SK-N-SH (cell line): Measurements from ENCODE around the gene ZNF474. TPM values are rescaled to one million over a fixed set of nuclear protein-coding genes. Genes with fewer than 3 reads are reported as not detected.
A peak's percentile ranks its signal among the peaks of the same experiment; 100 is the strongest.

ENCODE experiments used
- CTCF ChIA-PET: fragments of 300-600, 350-600 bp; formaldehyde crosslinking; extraction: SDS; loops from one replicate; lab custom pipeline; 2021; lab: Yijun Ruan, JAX
- POLR2A ChIA-PET: fragments of 350-600 bp; sonication (Branson Sonifier 250); formaldehyde crosslinking; extraction: SDS; loops from one replicate; lab custom pipeline; 2020; ENCODE audit warnings: antibody characterized with exemption, inconsistent platforms; lab: Yijun Ruan, JAX
- DNase-seq: peaks from one replicate; pipeline ENCODE4 v3.0.0; 2012
- H2AFZ ChIP-seq: fragments of 200-600 bp; sonication (generic); 2 replicates; pipeline ENCODE4 v1.8.1; 2016; ENCODE audit warnings: antibody characterized with exemption, mild to moderate bottlenecking, low read depth
- H3F3A ChIP-seq: fragments of 200-600 bp; sonication (generic); replicated peaks from 2 replicates; pipeline ENCODE3; 2016; ENCODE audit warnings: antibody characterized with exemption, mild to moderate bottlenecking; ENCODE audit not compliant: insufficient read depth
- H3K27ac ChIP-seq, 2 experiments: fragments of 200-500 bp in 1 of 2; fragments of 200-600 bp in 1 of 2; sonication (Bioruptor generic) in 1 of 2; sonication (generic), shearing (Covaris generic) in 1 of 2; 2 replicates each; pipeline versions ENCODE4 v1.5.1 to v1.6.1; 2014 to 2016; ENCODE audit warnings: low read depth in 2 of 2, inconsistent platforms in 1 of 2, low read length in 1 of 2, mild to moderate bottlenecking in 1 of 2, mixed read lengths in 1 of 2
- H3K27me3 ChIP-seq: fragments of 200-600 bp; sonication (generic), shearing (Covaris generic); 2 replicates; pipeline ENCODE4 v1.6.1; 2016; ENCODE audit warnings: mixed run types; ENCODE audit not compliant: insufficient read depth
- H3K36me3 ChIP-seq, 2 experiments: fragments of 200-500 bp in 1 of 2; fragments of 200-600 bp in 1 of 2; sonication (Bioruptor generic) in 1 of 2; sonication (generic) in 1 of 2; replicated peaks in 1 of 2; 2 replicates each; pipeline versions ENCODE3 to v1.5.1; 2014 to 2016; ENCODE audit warnings: low read length in 1 of 2, mild to moderate bottlenecking in 1 of 2; ENCODE audit not compliant: insufficient read depth in 2 of 2, control insufficient read depth in 1 of 2
- H3K4me1 ChIP-seq, 2 experiments: fragments of 200-500 bp in 1 of 2; fragments of 200-600 bp in 1 of 2; sonication (Bioruptor generic) in 1 of 2; sonication (generic), shearing (Covaris generic) in 1 of 2; 2 replicates each; pipeline versions ENCODE4 v1.5.1 to v1.6.1; 2014 to 2016; ENCODE audit warnings: low read depth in 1 of 2, low read length in 1 of 2, mixed run types in 1 of 2; ENCODE audit not compliant: insufficient read depth in 2 of 2, control insufficient read depth in 1 of 2
- H3K4me2 ChIP-seq: fragments of 200-600 bp; sonication (generic), shearing (Covaris generic); 2 replicates; pipeline ENCODE4 v1.6.1; 2017; ENCODE audit warnings: mixed run types
- H3K4me3 ChIP-seq, 2 experiments: fragments of 200-500 bp in 1 of 2; fragments of 200-600 bp in 1 of 2; sonication (Bioruptor generic) in 1 of 2; sonication (generic), shearing (Covaris generic) in 1 of 2; 2 replicates each; pipeline versions ENCODE4 v1.5.1 to v1.8.1; 2014 to 2016; ENCODE audit warnings: low read depth in 2 of 2, inconsistent platforms in 1 of 2, low read length in 1 of 2, mild to moderate bottlenecking in 1 of 2, mixed read lengths in 1 of 2, moderate library complexity in 1 of 2
- H3K79me2 ChIP-seq: fragments of 200-600 bp; sonication (generic); 2 replicates; pipeline ENCODE4 v1.8.1; 2017; ENCODE audit warnings: mild to moderate bottlenecking; ENCODE audit not compliant: insufficient read depth
- H3K9ac ChIP-seq: fragments of 200-600 bp; sonication (generic); 2 replicates; pipeline ENCODE4 v1.6.1; 2017; ENCODE audit warnings: mixed run types
- H3K9me2 ChIP-seq: fragments of 200-600 bp; sonication (generic); 2 replicates; pipeline ENCODE4 v1.6.1; 2017; ENCODE audit warnings: mixed run types
- H3K9me3 ChIP-seq: fragments of 200-600 bp; sonication (generic); 2 replicates; pipeline ENCODE4 v1.6.1; 2017; ENCODE audit warnings: mixed run types, mild to moderate bottlenecking, moderate library complexity
- H4K20me1 ChIP-seq: fragments of 200-600 bp; sonication (generic); 2 replicates; pipeline ENCODE4 v1.6.1; 2017; ENCODE audit warnings: mild to moderate bottlenecking, mixed run types; ENCODE audit not compliant: insufficient read depth
- CHD2 ChIP-seq: fragments of 150-350 bp; IDR thresholded peaks from 2 replicates; pipeline ENCODE4 v1.6.1; 2018; ENCODE audit warnings: low read length; ENCODE audit not compliant: partially characterized antibody
- EZH2phosphoT487 ChIP-seq: fragments of 200-600 bp; sonication (generic); IDR thresholded peaks from 2 replicates; pipeline ENCODE4 v1.6.1; 2017; ENCODE audit warnings: low read depth, mixed run types, mild to moderate bottlenecking, antibody characterized with exemption, moderate library complexity, borderline replicate concordance
- FOXJ3 ChIP-seq: sonication (generic); formaldehyde crosslinking; IDR thresholded peaks from 2 replicates; pipeline ENCODE4 v1.5.1; 2020; ENCODE audit warnings: mild to moderate bottlenecking, missing genetic modification reagents
- FOXM1 ChIP-seq: IDR thresholded peaks from 2 replicates; pipeline ENCODE4 v1.4.0; 2012; ENCODE audit warnings: low read depth, mild to moderate bottlenecking
- GABPA ChIP-seq: IDR thresholded peaks from 2 replicates; pipeline ENCODE4 v1.4.0; 2012; ENCODE audit warnings: low read depth, mild to moderate bottlenecking
- IRF3 ChIP-seq: fragments of 150-350 bp; IDR thresholded peaks from 2 replicates; pipeline ENCODE4 v1.6.1; 2016; ENCODE audit warnings: mild to moderate bottlenecking, low read depth, low read length
- JUND ChIP-seq: IDR thresholded peaks from 2 replicates; pipeline ENCODE4 v1.4.0; 2012
- NFIC ChIP-seq: IDR thresholded peaks from 2 replicates; pipeline ENCODE4 v1.4.0; 2012; ENCODE audit warnings: borderline replicate concordance
- NRF1 ChIP-seq: IDR thresholded peaks from 2 replicates; pipeline ENCODE4 v1.6.1; 2012; ENCODE audit warnings: low read depth, mild to moderate bottlenecking, low read length
- POLR2AphosphoS5 ChIP-seq: IDR thresholded peaks from 2 replicates; pipeline ENCODE4 v1.6.1; 2012; ENCODE audit warnings: low read depth, low read length
- RAD21 ChIP-seq: IDR thresholded peaks from 2 replicates; pipeline ENCODE4 v1.6.1; 2012; ENCODE audit warnings: mild to moderate bottlenecking, low read length
- RXRA ChIP-seq: IDR thresholded peaks from 2 replicates; pipeline ENCODE4 v1.4.0; 2012; ENCODE audit warnings: low read depth, mild to moderate bottlenecking, borderline replicate concordance
- SMC3 ChIP-seq: IDR thresholded peaks from 2 replicates; pipeline ENCODE4 v1.6.1; 2012; ENCODE audit warnings: low read depth, low read length, improper control_type of control experiment
- TCF12 ChIP-seq: IDR thresholded peaks from 2 replicates; pipeline ENCODE4 v1.4.0; 2012
- TEAD4 ChIP-seq: IDR thresholded peaks from 2 replicates; pipeline ENCODE4 v1.4.0; 2012; ENCODE audit warnings: mild to moderate bottlenecking, borderline replicate concordance; ENCODE audit not compliant: insufficient read depth
- ZBTB33 ChIP-seq: IDR thresholded peaks from 2 replicates; pipeline ENCODE4 v1.4.0; 2012; ENCODE audit warnings: low read depth, borderline replicate concordance
- WGBS: methylation state at CpG from one replicate; pipeline ENCODE4 v1.1.6; 2017; ENCODE audit warnings: low lambda C conversion rate; 5-methylcytosine and 5-hydroxymethylcytosine counted together
- polyA plus RNA-seq, 3 experiments: library from polyadenylated mRNA; depleted of rRNA; stranded (reverse); fragments of >200 nt; gene quantifications; 2 replicates each; pipeline ENCODE4 v1.2.3, GENCODE V29; 2012
- TF ChIP-seq, protein P1 (sequence below): IDR thresholded peaks from 2 replicates; pipeline ENCODE4 v1.4.0; 2012; ENCODE audit warnings: low read depth, borderline replicate concordance
- TF ChIP-seq, protein P2 (sequence below): IDR thresholded peaks from 2 replicates; pipeline ENCODE4; 2012

ZNF474 gene
- polyA plus RNA-seq, 1 of the 3 experiments (the other 2 are of a cell fraction): 0.08 TPM

- ChIA-PET POLR2A (no interaction called here), CTCF (interaction anchor here (1.2 to 1.7 kb wide), 3 partner anchors 16 to 52 kb away, joined by 3 to 6 read pairs (median 3); no protein-coding TSS in a partner anchor)
- H3K9me2 ChIP-seq: no peaks in the 10 kb centered on the region
- TF ChIP-seq FOXJ3 (CRISPR knock-in tag): no peak
- H3K4me3 ChIP-seq: no peak overlapping the region
- no peaks in the 10 kb centered on the region for H3K79me2 ChIP-seq
- peak overlapping the region; percentile 60 for H3K4me2 ChIP-seq
- H3K27me3 ChIP-seq: no peaks in the 10 kb centered on the region
- peaks cover 48% of the 10 kb centered on the region for H3F3A ChIP-seq
- no peak for DNase-seq
- no peaks in the 10 kb centered on the region for H3K36me3 ChIP-seq
- H3K27ac ChIP-seq: peak overlapping the region in 1 of 2 experiments; percentile 93; a peak in 2 of 4 replicates
- H3K9me3 ChIP-seq: no peaks in the 10 kb centered on the region
- H3K9ac ChIP-seq: peak overlapping the region; percentile 63
- H3K4me1 ChIP-seq: peaks cover 3 to 46% of the 10 kb centered on the region in 2 experiments
- 86% methylated on average over 5 of the region's 5 CpGs for WGBS
- no peaks in the 10 kb centered on the region for H4K20me1 ChIP-seq
- H2AFZ ChIP-seq: no peak overlapping the region
Measured at GRCh38 chr5:122154491-122154890, 25.1 kb downstream of the ZNF474 start.

DNA sequence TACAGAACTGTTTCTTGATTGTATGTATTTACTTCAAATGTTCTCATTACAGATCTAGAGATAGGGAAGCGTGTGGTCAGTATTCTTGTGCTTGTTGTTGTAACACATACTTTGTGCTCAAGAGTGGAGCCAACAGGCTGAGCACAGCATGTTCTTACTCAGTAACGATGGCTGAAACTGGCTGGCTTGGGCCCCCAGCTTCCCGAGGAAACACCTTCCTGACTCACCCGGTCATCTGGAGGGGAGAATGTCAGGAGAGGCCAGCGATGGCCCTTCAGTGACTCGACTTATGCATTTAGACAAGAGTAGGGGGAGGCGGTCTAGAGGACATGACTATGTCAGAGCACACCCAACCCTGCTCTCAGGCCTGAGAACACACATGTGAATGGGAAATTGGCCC, 25.6 kb downstream of the ZNF474 start:
- TF ChIP-seq TCF12: peak; percentile 15; the same call in 1 of the 2 replicates
- TF ChIP-seq ZBTB33: no peak
- peak; percentile 71; the same call in 1 of the 2 replicates for TF ChIP-seq RXRA
- H3K27me3 ChIP-seq: no peaks in the 10 kb centered on the region
- H3K9ac ChIP-seq: peak overlapping the region; percentile 63
- CTCF ChIA-PET: interaction anchor here (1.2 to 1.9 kb wide), 4 partner anchors 16 to 62 kb away, joined by 3 to 15 read pairs (median 4); no protein-coding TSS in a partner anchor
- POLR2A ChIA-PET: no interaction called here
- H3F3A ChIP-seq: peaks cover 44% of the 10 kb centered on the region
- H3K79me2 ChIP-seq: no peaks in the 10 kb centered on the region
- no peaks in the 10 kb centered on the region for H3K9me3 ChIP-seq
- no peak overlapping the region for H3K4me3 ChIP-seq
- H3K4me2 ChIP-seq: peak overlapping the region; percentile 60
- H3K27ac ChIP-seq: peak overlapping the region in 1 of 2 experiments; percentile 93; a peak in 2 of 4 replicates
- H4K20me1 ChIP-seq: no peaks in the 10 kb centered on the region
- 70% methylated on average over 7 of the region's 7 CpGs for WGBS
- no peak overlapping the region for H2AFZ ChIP-seq
- H3K36me3 ChIP-seq: no peaks in the 10 kb centered on the region
- DNase-seq: no peak
- H3K4me1 ChIP-seq: peaks cover 3 to 42% of the 10 kb centered on the region in 2 experiments
- no peaks in the 10 kb centered on the region for H3K9me2 ChIP-seq

DNA sequence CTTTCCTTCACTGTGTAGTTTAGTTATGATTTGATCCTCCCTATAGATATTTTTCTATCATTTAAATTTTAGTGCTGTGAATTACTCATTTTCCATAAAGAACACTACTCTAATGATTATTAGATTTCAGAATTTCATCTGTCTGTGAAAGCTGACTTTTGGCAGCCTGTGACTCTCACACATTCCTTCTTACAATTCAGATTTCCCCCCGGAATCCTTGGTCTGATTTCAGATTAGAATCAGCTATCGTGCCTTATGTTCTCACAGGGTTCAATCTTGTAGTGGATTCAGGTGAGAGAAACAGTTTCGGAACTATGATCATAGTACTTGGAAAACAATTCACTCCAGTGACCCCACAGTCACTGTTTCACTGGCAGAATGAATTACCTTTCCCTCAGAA, 26.2 kb downstream of the ZNF474 start:
- Histone ChIP-seq H3K79me2 (no peaks in the 10 kb centered on the region), H3K9me2 (no peaks in the 10 kb centered on the region), H3K9ac (peak overlapping the region; percentile 63; the same call in 1 of the 2 replicates), H4K20me1 (no peaks in the 10 kb centered on the region), H3K36me3 (no peaks in the 10 kb centered on the region), H3F3A (peaks cover 41% of the 10 kb centered on the region), H3K27me3 (no peaks in the 10 kb centered on the region), H3K9me3 (no peaks in the 10 kb centered on the region), H3K4me2 (peak overlapping the region; percentile 60; the same call in 1 of the 2 replicates), H3K4me3 (no peak overlapping the region), H3K27ac (peak overlapping the region in 1 of 2 experiments; percentile 93; a peak in 2 of 4 replicates), H2AFZ (peak overlapping the region; percentile 8; the same call in 1 of the 2 replicates), H3K4me1 (peaks cover 3 to 39% of the 10 kb centered on the region in 2 experiments)
- 77% methylated on average over 3 of the region's 3 CpGs for WGBS
- no peak for DNase-seq
- POLR2A ChIA-PET: no interaction called here
- CTCF ChIA-PET: interaction anchor here (1.3 to 1.9 kb wide), 4 partner anchors 40 to 79 kb away, joined by 3 to 15 read pairs (median 5); no protein-coding TSS in a partner anchor
- TF ChIP-seq RAD21: no peak
- TF ChIP-seq POLR2AphosphoS5: no peak
- TF ChIP-seq, protein P1, sequence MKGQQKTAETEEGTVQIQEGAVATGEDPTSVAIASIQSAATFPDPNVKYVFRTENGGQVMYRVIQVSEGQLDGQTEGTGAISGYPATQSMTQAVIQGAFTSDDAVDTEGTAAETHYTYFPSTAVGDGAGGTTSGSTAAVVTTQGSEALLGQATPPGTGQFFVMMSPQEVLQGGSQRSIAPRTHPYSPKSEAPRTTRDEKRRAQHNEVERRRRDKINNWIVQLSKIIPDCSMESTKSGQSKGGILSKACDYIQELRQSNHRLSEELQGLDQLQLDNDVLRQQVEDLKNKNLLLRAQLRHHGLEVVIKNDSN: no peak
- no peak for TF ChIP-seq FOXM1
- TF ChIP-seq EZH2phosphoT487: no peak
- TF ChIP-seq JUND: no peak
- TF ChIP-seq SMC3: no peak
- no peak for TF ChIP-seq GABPA
- TF ChIP-seq CHD2: no peak
- TF ChIP-seq RXRA: no peak
- no peak for TF ChIP-seq NRF1
- TF ChIP-seq, protein P2, sequence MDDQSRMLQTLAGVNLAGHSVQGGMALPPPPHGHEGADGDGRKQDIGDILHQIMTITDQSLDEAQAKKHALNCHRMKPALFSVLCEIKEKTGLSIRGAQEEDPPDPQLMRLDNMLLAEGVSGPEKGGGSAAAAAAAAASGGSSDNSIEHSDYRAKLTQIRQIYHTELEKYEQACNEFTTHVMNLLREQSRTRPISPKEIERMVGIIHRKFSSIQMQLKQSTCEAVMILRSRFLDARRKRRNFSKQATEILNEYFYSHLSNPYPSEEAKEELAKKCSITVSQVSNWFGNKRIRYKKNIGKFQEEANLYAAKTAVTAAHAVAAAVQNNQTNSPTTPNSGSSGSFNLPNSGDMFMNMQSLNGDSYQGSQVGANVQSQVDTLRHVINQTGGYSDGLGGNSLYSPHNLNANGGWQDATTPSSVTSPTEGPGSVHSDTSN: no peak
- TF ChIP-seq NFIC: no peak
- no peak for TF ChIP-seq IRF3
- TF ChIP-seq TEAD4: no peak
